Umbilical cord (tissue), 2 donors: Measurements from ENCODE around the gene THYN1. TPM values are rescaled to one million over a fixed set of nuclear protein-coding genes. Genes with fewer than 3 reads are reported as not detected.

Experiments used
- DNase-seq: peaks from one replicate; pipeline ENCODE4 v3.0.0-alpha.2; 2015; ENCODE audit warnings: low spot score
- total RNA-seq: library from RNA; depleted of rRNA; stranded (reverse); fragments of >200 nt; gene quantifications from one replicate; pipeline ENCODE4 v1.2.3, GENCODE V29; 2014; ENCODE audit warnings: low replicate concordance; ENCODE audit not compliant: insufficient read depth

THYN1 gene
- total RNA-seq, 1 donor from 2014 or later, result 40.2 TPM

- DNase-seq, result peak; percentile 98
Observed at GRCh38 chr11:134223836-134224709, 29.1 kb downstream of the THYN1 start, which contains the start of the genes NCAPD3 and VPS26B. NCAPD3 (minus strand) TSS chr11:134223967; CDS start chr11:134223926, 41 bp downstream. VPS26B (plus strand) TSS chr11:134224671; CDS start chr11:134225123, 452 bp downstream.

- no peak for DNase-seq
Observed at GRCh38 chr11:134223121-134223520, 30.0 kb downstream of the THYN1 start.

GRCh38 chr11:134216816-134217215 is 36.3 kb downstream of the THYN1 start:
- DNase-seq, result no peak

GRCh38 chr11:134215836-134216235 is 37.3 kb downstream of the THYN1 start:
- DNase-seq, result no peak

GRCh38 chr11:134207538-134208239 is 45.5 kb downstream of the THYN1 start:
- DNase-seq, result no peak

GRCh38 chr11:134206185-134206584 is 47.0 kb downstream of the THYN1 start:
- no peak for DNase-seq

- no peak for DNase-seq
Observed at GRCh38 chr11:134205729-134206128, 47.4 kb downstream of the THYN1 start.

- DNase-seq, result peak; percentile 6
Observed at GRCh38 chr11:134202661-134203060, 50.5 kb downstream of the THYN1 start.

- no peak for DNase-seq
Observed at GRCh38 chr11:134200688-134201087, 52.5 kb downstream of the THYN1 start.

- DNase-seq, result no peak
Observed at GRCh38 chr11:134199531-134199930, 53.6 kb downstream of the THYN1 start.

Other genes starting within 250 kb of the THYN1 start
- 156 TPM for gene JAM3, start 184.3 kb downstream of the THYN1 start, total RNA-seq
- 16.6 TPM for gene NCAPD3, start 29.4 kb downstream of the THYN1 start, total RNA-seq
- 16.1 TPM for gene VPS26B, start 28.7 kb downstream of the THYN1 start, total RNA-seq
- 8.2 TPM for gene ACAD8, start 216 bp upstream of the THYN1 start, total RNA-seq
- 2.2 TPM for gene GLB1L3, start 23.0 kb upstream of the THYN1 start, total RNA-seq
- 32.3 TPM for gene GLB1L2, start 78.6 kb upstream of the THYN1 start, total RNA-seq
- 2.4 TPM for gene B3GAT1, start 158.9 kb upstream of the THYN1 start, total RNA-seq